ENCODE data around the gene NKAIN2. TPM values are rescaled to one million over a fixed set of nuclear protein-coding genes. Genes with fewer than 3 reads are reported as not detected.

NKAIN2 gene
- total RNA-seq, 1 experiment from 2014 or later: 2.7 TPM

DNA sequence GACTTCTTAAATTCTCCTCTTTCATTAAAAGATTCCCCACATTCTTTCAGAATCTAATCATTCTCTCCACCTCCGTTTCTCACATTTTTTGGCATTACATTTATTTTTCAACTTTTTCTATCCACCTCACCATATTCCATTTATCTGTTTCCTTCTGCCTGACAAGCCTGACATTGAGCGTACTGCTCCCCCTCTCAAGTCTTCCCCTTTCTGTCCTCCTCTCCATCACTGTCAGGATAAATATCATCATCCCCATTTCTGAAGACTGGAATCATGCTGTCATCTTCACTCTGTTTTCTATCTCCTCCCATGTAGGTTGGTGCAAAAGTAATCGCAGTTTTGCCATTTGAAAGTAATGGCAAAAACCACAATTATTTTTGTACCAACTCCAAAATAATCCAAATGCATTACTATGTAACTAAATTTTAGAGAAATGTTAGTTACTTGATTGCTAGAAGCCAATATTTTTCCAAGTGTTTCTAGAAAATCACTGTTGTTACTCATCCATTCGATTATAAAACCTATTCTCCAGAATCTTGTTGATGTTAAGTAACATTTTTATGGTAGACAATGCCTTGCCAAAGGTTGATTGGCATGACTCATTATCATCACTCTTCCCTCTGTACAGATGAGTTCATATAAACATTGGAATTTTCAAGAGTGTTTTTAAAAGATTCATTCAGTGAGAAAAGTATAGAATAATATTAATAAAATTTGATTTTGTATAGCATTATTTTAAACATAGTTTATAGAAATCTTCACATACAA lies 866.2 kb downstream of the NKAIN2 start:
- H3K9me3 Mint-ChIP-seq (ENCODE audit: unreplicated experiment): peaks cover 15% of the 10 kb centered on the region

GRCh38 chr6:124670801-124671200 lies 867.1 kb downstream of the NKAIN2 start:
- H3K4me1 Mint-ChIP-seq (ENCODE audit: insufficient read depth, unreplicated experiment): peaks cover 29% of the 10 kb centered on the region
- BruUV-seq (replicated peaks): no TSS peak
- intact Hi-C loops (cut with micrococcal nuclease): loop anchor here (10.0 kb wide), 2 partner anchors 466 to 866 kb away; partner anchors contain the start of gene NKAIN2

More for the DNA sequence above, 866.2 kb downstream of the NKAIN2 start:
- no peak overlapping the region for H3K4me3 Mint-ChIP-seq (ENCODE audit: unreplicated experiment)
- H3K27me3 Mint-ChIP-seq (ENCODE audit: insufficient read depth, unreplicated experiment): no peaks in the 10 kb centered on the region
- no peaks in the 10 kb centered on the region for H3K36me3 Mint-ChIP-seq (ENCODE audit: insufficient read depth, unreplicated experiment)
- BruUV-seq (replicated peaks): no TSS peak
- ChIA-PET CTCF (no interaction called here), POLR2A (no interaction called here)
- DNase-seq (ENCODE audit: unreplicated experiment): peak; percentile 46
- peak overlapping the region; percentile 40 for H3K27ac Mint-ChIP-seq (ENCODE audit: low read depth, unreplicated experiment)
- peaks cover 20% of the 10 kb centered on the region for H3K4me1 Mint-ChIP-seq (ENCODE audit: insufficient read depth, unreplicated experiment)
- TF ChIP-seq CTCF (IDR thresholded peaks at IDR 0.05; ENCODE audit: unreplicated experiment): no peak
- intact Hi-C loops (cut with micrococcal nuclease): loop anchor here (10.0 kb wide), 2 partner anchors 465 to 865 kb away; partner anchors contain the start of gene NKAIN2

GRCh38 chr6:124671324-124671723 lies 867.7 kb downstream of the NKAIN2 start:
- no peak for TF ChIP-seq CTCF (IDR thresholded peaks at IDR 0.05; ENCODE audit: unreplicated experiment)
- ChIA-PET CTCF (no interaction called here), POLR2A (no interaction called here)
- Mint-ChIP-seq H3K27ac (ENCODE audit: low read depth, unreplicated experiment) (peak overlapping the region; percentile 40), H3K4me1 (ENCODE audit: insufficient read depth, unreplicated experiment) (peaks cover 34% of the 10 kb centered on the region), H3K4me3 (ENCODE audit: unreplicated experiment) (no peak overlapping the region), H3K36me3 (ENCODE audit: insufficient read depth, unreplicated experiment) (no peaks in the 10 kb centered on the region), H3K27me3 (ENCODE audit: insufficient read depth, unreplicated experiment) (no peaks in the 10 kb centered on the region), H3K9me3 (ENCODE audit: unreplicated experiment) (peaks cover 15% of the 10 kb centered on the region)
- intact Hi-C loops (cut with micrococcal nuclease): loop anchor here (10.0 kb wide), 2 partner anchors 467 to 867 kb away; partner anchors contain the start of gene NKAIN2
- DNase-seq (ENCODE audit: unreplicated experiment): no peak
- no TSS peak for BruUV-seq (replicated peaks)

More at GRCh38 chr6:124670801-124671200, 867.1 kb downstream of the NKAIN2 start:
- CTCF ChIA-PET: no interaction called here
- Mint-ChIP-seq H3K4me3 (ENCODE audit: unreplicated experiment) (no peak overlapping the region), H3K9me3 (ENCODE audit: unreplicated experiment) (peaks cover 15% of the 10 kb centered on the region), H3K36me3 (ENCODE audit: insufficient read depth, unreplicated experiment) (no peaks in the 10 kb centered on the region), H3K27me3 (ENCODE audit: insufficient read depth, unreplicated experiment) (no peaks in the 10 kb centered on the region), H3K27ac (ENCODE audit: low read depth, unreplicated experiment) (no peak overlapping the region)
- POLR2A ChIA-PET: interaction anchor here (0.7 kb wide), 1 partner anchor 498 kb away, joined by 3 read pairs; no protein-coding TSS in a partner anchor
- DNase-seq (ENCODE audit: unreplicated experiment): no peak
- TF ChIP-seq CTCF (IDR thresholded peaks at IDR 0.05; ENCODE audit: unreplicated experiment): no peak

GRCh38 chr6:124674042-124674441 lies 870.4 kb downstream of the NKAIN2 start:
- H3K4me3 Mint-ChIP-seq (ENCODE audit: unreplicated experiment): no peak overlapping the region
- H3K27ac Mint-ChIP-seq (ENCODE audit: low read depth, unreplicated experiment): no peak overlapping the region
- H3K4me1 Mint-ChIP-seq (ENCODE audit: insufficient read depth, unreplicated experiment): peaks cover 42% of the 10 kb centered on the region
- no peaks in the 10 kb centered on the region for H3K27me3 Mint-ChIP-seq (ENCODE audit: insufficient read depth, unreplicated experiment)
- DNase-seq (ENCODE audit: unreplicated experiment): no peak
- no peaks in the 10 kb centered on the region for H3K36me3 Mint-ChIP-seq (ENCODE audit: insufficient read depth, unreplicated experiment)
- ChIA-PET CTCF (no interaction called here), POLR2A (no interaction called here)
- intact Hi-C loops (cut with micrococcal nuclease): loop anchor here (10.0 kb wide), 2 partner anchors 469 to 869 kb away; partner anchors contain the start of gene NKAIN2
- no TSS peak for BruUV-seq (replicated peaks)
- TF ChIP-seq CTCF (IDR thresholded peaks at IDR 0.05; ENCODE audit: unreplicated experiment): no peak
- peaks cover 31% of the 10 kb centered on the region for H3K9me3 Mint-ChIP-seq (ENCODE audit: unreplicated experiment)
